Mucosa of descending colon (tissue), 3 donors: Measurements from ENCODE around the gene PRKCD. TPM values are rescaled to one million over a fixed set of nuclear protein-coding genes. Genes with fewer than 3 reads are reported as not detected.

Experiments used
- ATAC-seq: fragments of 200-7000 bp; cut with Tn5 transposase; one replicate; pipeline ENCODE4 v1.9.1; 2020; ENCODE audit warnings: mild to moderate bottlenecking, moderate library complexity
- DNase-seq, 3 donors: peaks; one replicate each; pipeline ENCODE4 v3.0.0-alpha.2; 2020
- H3K36me3 ChIP-seq: fragments of 200-600 bp; one replicate; pipeline ENCODE4 v1.8.0; 2021; ENCODE audit warnings: low read depth, mild to moderate bottlenecking
- H3K4me1 ChIP-seq: fragments of 200-600 bp; one replicate; pipeline ENCODE4 v1.8.0; 2021; ENCODE audit warnings: low read depth, mild to moderate bottlenecking
- H3K4me3 ChIP-seq: fragments of 200-600 bp; one replicate; pipeline ENCODE4 v1.8.0; 2021; ENCODE audit warnings: mild to moderate bottlenecking
- H3K9me3 ChIP-seq: fragments of 200-600 bp; one replicate; pipeline ENCODE4 v1.8.0; 2021; ENCODE audit warnings: mild to moderate bottlenecking
- CTCF ChIP-seq: fragments of 200-600 bp; IDR thresholded peaks from one replicate; pipeline ENCODE4 v1.8.0; 2022; ENCODE audit warnings: antibody characterized with exemption, mild to moderate bottlenecking
- intact Hi-C, 2 donors: fragments of 100-400 bp; cut with DNase I in 1 of 2; cut with micrococcal nuclease in 1 of 2; formaldehyde crosslinking; loops; one replicate each; pipeline versions ENCODE4 v1.11.0 to v1.11.1; 2022; cut with DNase I, micrococcal nuclease
- total RNA-seq, 3 donors: library from RNA; stranded (reverse); fragmentation: NEBNext Ultra II Directional in 2 of 3; extraction: Animal tissue kit (Norgen Biotek cat#: 25700) in 2 of 3; gene quantifications; one replicate each; pipeline versions ENCODE4 v1.2.1 to v1.2.4, GENCODE V29; 2021 to 2023
- donor health status: DM: no; HTN: no; CAD: no; lungs with moderate emphysema.
- donor health status: DM: no; HTN: no; CAD: no.
- donor health status: DM: no; HTN: yes; CAD: no.

PRKCD gene
- total RNA-seq, 3 donors from 2014 or later, result 46.8 to 87.9 (median 83.4) TPM

GRCh38 chr3:53229606-53230005 is 68.6 kb downstream of the PRKCD start:
- ATAC-seq (no peak), DNase-seq (no peak)
- no peaks in the 10 kb centered on the region for H3K9me3 ChIP-seq
- intact Hi-C loops, result no loop called here
- TF ChIP-seq CTCF, result no peak
- no peak overlapping the region for H3K4me3 ChIP-seq
- no peaks in the 10 kb centered on the region for H3K4me1 ChIP-seq
- peaks cover 22% of the 10 kb centered on the region for H3K36me3 ChIP-seq

GRCh38 chr3:53230041-53230621 is 69.1 kb downstream of the PRKCD start:
- no peaks in the 10 kb centered on the region for H3K9me3 ChIP-seq
- intact Hi-C loops, result no loop called here
- peaks cover 22% of the 10 kb centered on the region for H3K36me3 ChIP-seq
- ATAC-seq (no peak), DNase-seq (peak in 1 of 3 donors; percentile 34)
- no peaks in the 10 kb centered on the region for H3K4me1 ChIP-seq
- no peak for TF ChIP-seq CTCF
- no peak overlapping the region for H3K4me3 ChIP-seq

- no peak overlapping the region for H3K4me3 ChIP-seq
- DNase-seq, result peak in 1 of 3 donors; percentile 13
- no peak for TF ChIP-seq CTCF
- peaks cover 15% of the 10 kb centered on the region for H3K36me3 ChIP-seq
- intact Hi-C loops, result no loop called here
- no peak for ATAC-seq
- no peaks in the 10 kb centered on the region for H3K4me1 ChIP-seq
- H3K9me3 ChIP-seq, result no peaks in the 10 kb centered on the region
Observed at GRCh38 chr3:53230789-53231188, 69.8 kb downstream of the PRKCD start.

- TF ChIP-seq CTCF, result no peak
- H3K4me1 ChIP-seq, result peaks cover 8% of the 10 kb centered on the region
- DNase-seq (peak in 2 of 3 donors; percentile 8 to 27), ATAC-seq (no peak)
- intact Hi-C loops, result no loop called here
- H3K4me3 ChIP-seq, result no peak overlapping the region
- H3K36me3 ChIP-seq, result peaks cover 15% of the 10 kb centered on the region
- no peaks in the 10 kb centered on the region for H3K9me3 ChIP-seq
Observed at GRCh38 chr3:53231532-53232511, 70.8 kb downstream of the PRKCD start.

- DNase-seq (peak in 2 of 3 donors; percentile 23 to 35), ATAC-seq (no peak)
- Histone ChIP-seq H3K9me3 (no peaks in the 10 kb centered on the region), H3K4me3 (no peak overlapping the region), H3K36me3 (peaks cover 15% of the 10 kb centered on the region), H3K4me1 (peaks cover 13% of the 10 kb centered on the region)
- TF ChIP-seq CTCF, result no peak
- intact Hi-C loops, result no loop called here
Observed at GRCh38 chr3:53232641-53233377, 71.8 kb downstream of the PRKCD start.
